Amniotic stem cell (primary cell): Measurements from ENCODE around the gene MECP2.
"Not testable (repeated sequence)": the region's sequence is repeated elsewhere in the genome, so short reads cannot be mapped to it uniquely, and the experiment has no call there.

ENCODE experiments used
- DNase-seq: peaks from one replicate; lab custom pipeline; 2025; lab: John Stamatoyannopoulos, UW

The MECP2 gene

DNA sequence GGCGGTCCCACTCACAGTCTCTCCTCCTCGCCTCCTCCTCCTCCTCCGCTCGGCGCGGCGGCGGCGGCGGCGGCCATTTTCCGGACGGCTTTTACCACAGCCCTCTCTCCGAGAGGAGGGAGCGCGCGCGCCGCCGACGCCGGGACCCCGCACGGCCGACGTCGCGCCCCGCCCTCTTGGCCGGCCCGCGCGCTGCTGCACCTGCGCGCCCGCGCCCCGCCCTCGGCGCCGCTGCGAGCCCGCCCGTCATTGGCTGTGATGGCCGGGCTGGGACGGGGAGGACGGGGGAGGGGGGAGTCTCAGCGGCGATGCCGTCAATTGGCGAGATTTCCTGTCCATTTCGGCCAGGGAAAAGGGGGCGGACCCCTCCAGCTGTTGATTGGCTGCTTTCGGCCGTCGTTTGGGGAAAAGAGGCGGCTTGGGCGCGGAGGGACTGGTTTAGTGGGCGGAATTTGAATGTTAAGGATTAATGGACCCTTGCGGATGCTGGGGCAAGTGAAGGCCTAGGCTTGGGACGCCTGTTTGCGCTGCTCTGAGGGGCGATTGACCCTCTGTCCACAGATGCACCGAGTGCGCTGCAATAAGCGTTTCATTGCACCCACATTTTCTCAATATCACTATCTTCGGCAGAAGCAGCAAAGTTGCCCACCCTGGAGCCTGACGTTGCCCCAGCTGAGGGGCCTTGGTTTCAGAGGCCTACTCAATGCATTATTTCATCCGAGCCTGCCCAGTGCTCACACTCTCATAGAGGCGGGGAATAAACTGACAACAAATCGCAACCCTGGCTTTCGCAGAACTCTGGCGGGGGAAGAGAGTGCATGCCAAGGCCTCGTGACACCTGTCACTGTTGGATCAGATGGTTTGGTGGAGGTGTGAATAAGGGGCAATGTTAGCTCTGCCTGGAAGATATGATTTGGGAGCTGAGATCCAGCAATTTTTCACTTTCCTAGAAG is at the start of gene MECP2:
Gene MECP2, minus strand, starts transcription at position 129 of the 953 bp plus-strand sequence.
- DNase-seq: peak; percentile 71

- not testable (repeated sequence) for DNase-seq
These were observed 46.5 kb upstream of the MECP2 start, which contains the start of gene OPN1LW for GRCh38 chrX:154144010-154144409. Gene OPN1LW, plus strand, starts transcription at chrX:154144243. Its CDS starts 41 bp downstream, at chrX:154144284.

DNA sequence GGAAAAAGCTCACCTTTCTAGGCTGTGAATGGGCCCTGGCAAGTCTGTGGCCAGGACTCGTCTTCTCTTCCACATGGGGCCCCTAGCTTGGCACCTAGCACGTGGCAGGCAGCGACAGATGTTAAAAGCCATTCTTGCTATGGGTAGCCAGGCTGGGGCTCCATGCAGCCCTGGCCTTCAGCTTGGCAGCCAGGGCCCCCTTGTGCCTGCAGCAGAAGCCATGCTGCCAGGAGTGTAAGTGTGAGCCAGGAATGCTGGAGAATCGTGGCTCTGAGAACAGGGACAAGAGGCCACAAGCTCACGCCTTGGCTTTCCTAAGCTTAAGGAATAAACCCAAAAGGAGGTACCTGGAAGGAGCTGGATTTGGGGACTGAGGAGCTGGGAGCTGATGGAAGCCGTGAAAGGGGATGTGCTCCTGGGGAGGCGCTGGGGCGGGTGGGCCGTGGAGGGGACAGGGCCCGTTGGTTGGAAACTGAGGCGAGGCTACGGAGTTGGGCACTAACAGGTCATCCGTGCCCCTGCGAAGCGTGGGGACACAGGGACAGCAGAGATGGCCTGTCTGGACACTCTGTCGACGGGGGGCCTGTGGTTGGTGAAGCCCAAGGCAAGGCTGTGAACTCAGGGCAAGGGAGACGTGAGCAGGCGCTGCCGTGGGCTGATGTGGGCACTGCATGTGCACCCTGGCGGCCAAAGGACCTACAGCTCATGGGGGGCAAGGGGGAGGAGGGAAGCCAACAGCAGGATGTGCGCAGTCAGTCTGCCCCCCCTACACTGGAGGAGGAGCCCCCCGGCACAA is 45.6 kb upstream of the MECP2 start:
- DNase-seq: no peak

DNA sequence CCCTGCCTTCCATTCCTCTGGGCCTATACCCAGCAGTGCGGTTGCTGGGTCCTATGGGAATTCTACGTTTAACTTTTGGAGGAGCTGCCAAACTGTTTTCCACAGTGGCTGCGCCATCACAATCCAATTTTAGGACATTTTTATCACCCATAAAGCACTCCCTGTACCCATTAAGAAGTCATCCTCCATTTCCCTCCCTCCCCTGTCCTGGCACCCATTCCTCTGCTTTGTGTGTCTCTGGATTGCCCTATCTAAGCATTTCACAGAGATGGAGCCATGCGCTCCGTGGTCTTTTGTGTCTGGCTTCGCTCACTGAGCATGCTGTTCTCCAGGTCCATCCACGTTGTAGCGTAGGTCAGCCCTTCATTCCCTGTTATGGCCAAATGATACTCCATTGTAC is 44.9 kb upstream of the MECP2 start:
- DNase-seq: no peak

DNA sequence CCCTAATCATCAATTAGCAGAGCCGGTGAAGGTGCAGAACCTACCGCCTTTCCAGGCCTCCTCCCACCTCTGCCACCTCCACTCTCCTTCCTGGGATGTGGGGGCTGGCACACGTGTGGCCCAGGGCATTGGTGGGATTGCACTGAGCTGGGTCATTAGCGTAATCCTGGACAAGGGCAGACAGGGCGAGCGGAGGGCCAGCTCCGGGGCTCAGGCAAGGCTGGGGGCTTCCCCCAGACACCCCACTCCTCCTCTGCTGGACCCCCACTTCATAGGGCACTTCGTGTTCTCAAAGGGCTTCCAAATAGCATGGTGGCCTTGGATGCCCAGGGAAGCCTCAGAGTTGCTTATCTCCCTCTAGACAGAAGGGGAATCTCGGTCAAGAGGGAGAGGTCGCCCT is 43.2 kb upstream of the MECP2 start:
- no peak for DNase-seq

- no peak for DNase-seq
These were observed 42.7 kb upstream of the MECP2 start for GRCh38 chrX:154140206-154140605.

- DNase-seq: no peak
These were observed 41.3 kb upstream of the MECP2 start for GRCh38 chrX:154138857-154139256.

- no peak for DNase-seq
These were observed 39.2 kb upstream of the MECP2 start for GRCh38 chrX:154136627-154137161.

DNA sequence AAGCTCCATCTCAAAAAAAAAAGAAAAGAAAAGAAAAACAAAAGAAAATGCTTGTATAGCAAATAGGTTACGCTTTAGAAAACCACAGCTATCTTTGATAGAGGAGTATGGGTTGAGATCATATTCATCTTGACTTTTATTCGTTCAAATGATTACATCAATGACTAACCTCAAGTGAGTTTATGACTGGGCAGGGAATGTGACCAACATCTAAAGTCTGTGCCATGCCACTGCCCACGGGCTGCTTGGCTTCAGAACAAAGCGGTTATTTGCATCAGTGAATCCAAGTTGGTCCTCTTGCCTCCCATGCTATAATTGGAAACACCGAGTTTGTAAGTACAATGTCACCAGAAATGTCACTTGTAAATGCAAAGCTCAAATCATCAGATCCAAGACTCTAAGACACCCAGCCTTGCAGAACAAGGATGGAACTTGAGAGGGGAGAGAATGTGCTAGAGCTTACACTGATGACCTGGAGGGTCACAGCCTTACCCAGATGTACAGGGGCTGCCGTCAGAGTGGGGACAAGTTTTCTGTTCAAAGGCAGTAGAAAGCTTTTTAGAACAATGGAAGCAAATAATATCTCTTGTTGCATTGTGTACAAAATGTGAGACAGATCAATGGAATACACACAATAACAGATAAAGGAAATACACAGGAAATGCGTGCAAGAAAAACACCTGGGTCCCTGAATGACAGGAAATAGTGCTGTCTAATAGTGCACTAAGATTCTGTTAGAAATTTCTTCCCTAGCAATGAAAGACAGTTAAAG is 38.1 kb upstream of the MECP2 start:
- DNase-seq: no peak

- no peak for DNase-seq
These were observed 34.8 kb upstream of the MECP2 start for GRCh38 chrX:154132366-154132765.

- no peak for DNase-seq
These were observed 34.4 kb upstream of the MECP2 start for GRCh38 chrX:154131955-154132354.

DNA sequence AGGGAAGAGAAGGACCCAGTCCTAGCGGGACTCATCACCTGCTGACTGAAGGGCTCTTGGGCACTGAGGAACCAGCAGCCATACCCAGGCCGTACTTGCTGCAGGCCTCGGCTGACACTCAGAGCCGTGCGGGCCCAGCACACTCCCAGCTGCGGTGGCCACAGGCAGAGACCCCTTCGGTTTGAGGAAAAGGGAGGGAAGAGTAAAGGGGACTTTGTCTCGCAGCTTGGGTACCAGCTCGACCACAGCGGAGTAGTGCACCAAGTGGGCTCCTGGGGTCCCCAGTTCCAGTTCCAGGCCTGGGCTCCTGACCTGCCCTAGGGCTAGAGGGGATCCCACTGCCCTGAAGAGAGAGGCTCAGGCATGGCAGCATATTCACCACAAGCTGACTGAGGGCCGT is 28.6 kb upstream of the MECP2 start:
- no peak for DNase-seq

GRCh38 chrX:154125391-154126040 is 28.0 kb upstream of the MECP2 start:
- DNase-seq: no peak

DNA sequence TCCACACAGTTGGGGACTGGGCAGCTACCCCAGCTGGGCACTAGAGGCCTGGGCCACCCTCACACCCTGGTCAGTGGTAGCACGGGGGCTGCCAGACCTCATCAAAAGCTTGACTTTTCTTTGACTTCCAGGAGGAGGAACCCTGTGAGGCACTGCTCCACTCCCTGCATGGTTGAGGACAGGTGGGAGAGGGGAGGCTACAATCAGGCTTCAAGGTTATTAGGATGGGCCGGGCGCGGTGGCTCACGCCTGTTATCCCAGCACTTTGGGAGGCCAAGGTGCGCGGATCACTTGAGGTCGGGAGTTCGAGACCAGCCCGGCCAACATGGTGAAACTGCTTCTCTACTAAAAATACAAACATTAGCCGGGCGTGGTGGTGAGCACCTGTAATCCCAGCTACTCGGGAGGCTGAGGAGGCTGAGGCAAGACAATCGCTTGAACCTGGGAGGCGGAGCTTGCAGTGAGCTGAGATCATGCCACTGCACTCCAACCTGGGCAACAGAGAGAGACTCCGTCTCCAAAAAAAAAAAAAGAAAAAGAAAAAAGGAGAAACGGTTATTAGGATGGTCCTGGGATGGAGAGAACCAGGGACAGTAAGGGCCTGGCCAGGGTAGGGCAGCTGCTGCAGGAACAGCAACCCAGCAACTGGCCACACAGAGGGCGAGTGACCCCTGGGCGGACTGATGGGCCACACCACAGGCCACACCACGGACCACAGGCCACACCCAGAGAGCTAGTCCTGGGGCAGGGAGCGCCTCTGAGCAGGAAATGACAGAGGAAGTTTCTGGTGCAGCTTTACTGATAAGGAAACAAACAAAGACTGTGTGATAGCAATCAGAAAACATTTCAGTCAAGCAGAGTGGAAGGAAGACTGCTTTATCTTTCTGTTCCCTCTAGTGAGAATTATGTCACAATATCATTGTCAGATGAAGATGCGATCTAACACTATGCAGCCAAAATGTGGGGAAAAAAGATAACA is 26.0 kb upstream of the MECP2 start:
- DNase-seq: no peak

- no peak for DNase-seq
These were observed 24.4 kb upstream of the MECP2 start for GRCh38 chrX:154121961-154122360.

DNA sequence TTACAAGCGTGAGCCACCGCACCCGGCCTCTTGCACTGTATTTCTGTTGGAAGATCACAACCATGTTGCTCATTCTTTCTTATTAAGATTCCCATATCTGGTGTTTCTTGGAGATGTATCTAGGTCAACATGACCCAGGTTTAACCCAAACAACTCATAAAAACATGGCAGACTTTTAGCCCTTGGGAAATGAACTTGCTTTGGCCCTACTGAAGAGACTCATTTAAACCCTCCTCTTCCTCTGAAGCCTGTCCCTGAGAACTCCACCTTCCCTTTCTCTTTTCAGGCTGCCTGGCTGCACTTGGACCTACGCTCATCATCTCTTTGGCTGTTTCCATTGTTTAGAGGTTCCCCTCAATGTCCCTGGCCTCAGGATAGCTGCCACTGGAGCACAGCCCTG is 23.7 kb upstream of the MECP2 start:
- DNase-seq: no peak

DNA sequence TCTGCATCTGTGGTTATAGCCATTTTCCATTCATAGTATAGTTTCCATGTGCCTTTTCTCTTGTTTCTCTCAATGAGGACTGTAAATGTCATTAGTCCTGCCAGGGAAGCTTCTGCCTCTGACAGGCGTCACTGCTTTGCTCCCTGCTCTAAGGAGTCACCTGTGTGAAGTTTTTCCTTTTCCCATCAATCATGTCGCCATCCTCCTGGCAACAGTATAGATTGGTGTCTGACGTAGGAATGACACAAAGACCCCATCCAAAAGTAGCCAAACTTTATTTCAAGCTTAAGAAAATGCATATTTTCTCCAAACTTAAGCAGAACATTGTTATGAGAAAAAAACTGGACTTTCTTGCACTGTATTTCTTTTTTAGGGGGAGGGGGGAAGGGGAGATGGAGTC is 23.1 kb upstream of the MECP2 start:
- DNase-seq: no peak

DNA sequence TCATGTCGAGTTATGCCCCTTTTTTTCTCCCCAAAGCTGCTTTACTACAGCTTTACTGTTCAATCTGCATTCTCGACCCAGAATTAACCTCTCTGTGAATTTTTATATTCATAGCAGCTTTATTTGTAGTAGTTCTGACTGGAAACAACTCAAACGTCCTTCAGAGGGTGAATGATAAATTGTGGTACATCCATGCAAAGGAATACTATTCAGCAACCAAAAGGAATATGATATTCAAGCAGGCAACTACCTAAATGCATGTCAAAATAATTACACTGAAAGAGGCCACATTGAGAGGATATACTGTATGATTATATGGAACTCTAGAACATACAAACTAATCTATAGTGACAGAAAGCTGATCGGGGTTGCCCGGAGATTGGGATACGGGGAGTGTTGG is 20.0 kb upstream of the MECP2 start:
- DNase-seq: no peak

- no peak for DNase-seq
These were observed 19.1 kb upstream of the MECP2 start for GRCh38 chrX:154116426-154117211.
